GM12875 (cell line): ENCODE measurements around the gene SNX11.
"Not testable (repeated sequence)": the region's sequence is repeated elsewhere in the genome, so short reads cannot be mapped to it uniquely, and the experiment has no call there.

ENCODE experiments used
- H3K4me3 ChIP-seq: one replicate; pipeline ENCODE4 v1.5.1; 2011; ENCODE audit warnings: low read depth, low read length, control low read depth
- CTCF ChIP-seq: IDR thresholded peaks from 2 replicates; pipeline ENCODE4 v1.5.1; 2011; ENCODE audit warnings: low read depth, mild to moderate bottlenecking, control low read depth, inconsistent platforms, low read length, moderate library complexity, borderline replicate concordance; ENCODE audit not compliant: insufficient read depth

Gene SNX11

DNA sequence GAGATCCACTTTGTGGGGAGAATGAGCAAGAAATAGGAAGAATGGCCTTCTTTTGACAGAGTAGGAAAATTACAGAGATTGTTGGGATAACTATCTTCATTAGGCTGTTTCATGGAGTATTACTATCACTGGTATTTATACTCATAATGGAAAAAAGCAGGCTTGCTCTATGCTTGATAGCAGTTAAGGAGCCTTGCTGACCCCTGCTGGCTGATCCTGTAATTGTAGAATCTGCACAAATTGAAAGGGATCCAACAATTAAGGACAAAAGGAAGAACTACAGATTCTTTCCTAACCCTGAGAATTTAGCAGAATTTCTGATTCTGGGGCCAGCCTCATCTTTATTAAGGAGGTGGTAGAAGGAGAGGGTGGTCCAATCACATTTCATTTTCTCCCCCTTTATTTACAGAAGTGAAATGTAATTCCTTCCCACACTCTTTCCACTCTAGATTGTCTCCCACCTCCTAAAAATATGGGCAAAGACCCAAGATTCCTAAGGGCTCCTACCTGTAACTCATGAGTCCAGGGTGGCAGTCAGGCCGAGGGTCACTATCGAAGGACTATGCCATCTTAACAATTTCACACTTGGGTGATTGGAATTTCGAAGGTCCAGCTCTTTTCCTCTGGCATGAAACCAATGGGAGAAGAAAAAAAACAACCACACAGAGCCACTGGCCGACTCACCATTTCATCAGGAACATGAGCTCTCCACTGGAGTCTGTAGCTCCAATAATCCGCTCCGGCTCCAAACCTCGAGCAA, 33.1 kb upstream of the SNX11 start:
- no peak overlapping the region for H3K4me3 ChIP-seq
- TF ChIP-seq CTCF, result peak; percentile 66; the same call in 1 of the 2 replicates

DNA sequence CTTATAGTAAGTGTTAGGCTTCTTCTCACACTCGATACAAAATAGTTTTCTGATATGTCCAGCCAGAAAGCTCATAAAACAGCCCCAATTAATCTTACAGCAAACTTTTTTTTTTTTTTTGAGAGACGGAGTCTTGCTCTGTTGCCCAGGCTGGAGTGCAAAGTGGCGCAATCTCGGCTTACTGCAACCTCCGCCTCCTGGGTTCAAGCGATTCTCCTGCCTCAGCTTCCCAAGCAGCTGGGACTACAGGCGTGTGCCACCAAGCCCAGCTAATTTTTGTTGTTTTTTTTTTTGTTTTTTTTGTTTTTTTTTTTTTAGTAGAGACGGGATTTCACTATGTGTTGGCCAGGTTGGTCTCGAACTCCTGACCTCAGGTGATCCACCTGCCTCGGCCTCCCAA, 30.4 kb upstream of the SNX11 start:
- H3K4me3 ChIP-seq, result not testable (repeated sequence)

DNA sequence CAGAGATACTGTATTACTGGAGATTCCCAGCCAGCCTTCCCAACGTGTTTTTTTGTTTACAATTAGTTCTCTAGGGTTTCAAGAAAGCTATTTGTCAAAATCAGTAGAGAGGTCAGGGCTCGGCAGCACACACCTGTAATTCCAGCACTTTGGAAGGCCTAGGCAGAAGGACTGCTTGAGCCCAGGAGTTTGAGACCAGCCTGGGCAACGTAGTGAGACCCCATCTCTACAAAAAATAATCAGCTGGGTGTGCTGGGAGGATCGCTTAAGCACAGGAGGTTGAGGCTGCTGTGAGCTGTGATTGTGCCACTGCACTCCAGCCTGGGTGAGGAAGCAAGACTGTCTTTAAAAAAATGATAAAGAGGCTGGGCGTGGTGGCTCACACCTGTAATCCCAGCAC, 25.7 kb upstream of the SNX11 start:
- H3K4me3 ChIP-seq, result no peak overlapping the region
- no peak for TF ChIP-seq CTCF

DNA sequence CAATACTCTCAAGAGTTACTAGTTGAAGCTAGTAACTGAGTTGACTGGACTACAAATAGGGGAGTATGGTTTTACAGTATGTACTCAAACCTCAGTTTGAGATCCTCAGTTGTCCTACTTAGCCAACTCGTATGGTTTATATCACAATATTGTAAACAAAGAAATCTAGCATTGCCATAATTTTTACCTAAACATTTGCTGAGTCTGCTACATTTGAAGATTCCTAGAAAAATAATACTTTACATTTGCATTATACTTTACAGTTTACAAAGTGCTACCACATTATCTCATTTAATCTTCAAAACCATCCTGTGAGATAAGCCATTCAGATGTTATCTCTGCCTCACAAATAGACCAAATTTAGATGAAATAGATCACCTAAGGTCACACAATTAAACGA, 22.6 kb upstream of the SNX11 start:
- no peak for TF ChIP-seq CTCF
- H3K4me3 ChIP-seq, result no peak overlapping the region

DNA sequence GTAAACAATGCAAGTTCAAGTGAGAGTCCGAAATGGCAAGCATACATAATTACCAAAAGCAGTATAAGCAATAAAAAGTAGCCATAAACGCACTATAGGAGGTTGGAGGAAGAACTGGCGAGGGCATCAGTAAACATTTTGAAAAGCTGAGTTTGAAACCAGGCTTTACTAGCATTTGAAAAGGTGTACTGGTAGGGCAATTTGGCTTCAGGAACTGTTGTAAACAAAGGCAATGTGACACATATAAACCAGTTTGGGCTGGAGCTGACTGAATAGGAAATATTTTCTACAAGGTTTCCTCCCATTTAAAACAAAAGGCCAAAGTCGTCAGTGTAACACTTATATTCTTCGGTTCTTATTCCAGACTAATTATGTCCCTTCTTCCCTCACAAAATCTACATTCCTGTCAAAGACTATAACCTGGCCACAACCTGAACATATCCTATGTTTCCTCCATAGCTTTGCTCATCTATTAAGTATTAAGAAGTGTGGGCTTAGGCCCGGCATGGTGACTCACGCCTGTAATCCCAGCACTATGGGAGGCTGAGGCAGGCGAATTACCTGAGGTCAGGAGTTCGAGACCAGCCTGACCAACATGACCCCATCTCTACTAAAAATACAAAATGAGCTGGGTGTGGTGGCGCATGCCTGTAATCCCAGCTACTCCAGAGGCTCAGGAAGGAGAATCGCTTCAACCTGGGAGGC, 14.1 kb upstream of the SNX11 start:
- no peak overlapping the region for H3K4me3 ChIP-seq
- no peak for TF ChIP-seq CTCF

- no peak for TF ChIP-seq CTCF
- no peak overlapping the region for H3K4me3 ChIP-seq
Measured at GRCh38 chr17:48095611-48096010, 12.0 kb upstream of the SNX11 start.

DNA sequence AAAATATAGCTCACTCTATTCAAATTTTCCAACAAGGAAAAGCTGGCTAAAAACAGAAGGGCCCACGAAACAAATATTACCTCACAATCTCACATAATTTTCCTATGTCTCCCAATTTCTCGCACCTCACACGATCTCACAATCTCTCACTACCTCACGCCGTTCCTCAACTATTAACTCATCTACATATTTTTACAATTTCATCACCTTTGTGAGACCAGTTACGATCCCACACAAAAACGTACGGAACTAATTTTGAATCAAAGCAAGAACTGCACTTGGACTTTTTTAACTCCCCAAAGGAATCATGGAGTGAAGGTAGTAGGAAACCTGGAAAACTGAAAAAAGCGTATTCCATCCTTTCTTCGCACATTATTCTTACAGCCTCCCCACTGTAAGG, 7.4 kb upstream of the SNX11 start:
- TF ChIP-seq CTCF, result no peak
- H3K4me3 ChIP-seq, result peak overlapping the region; percentile 89
